Trophoblast cell (in vitro differentiated cells and primary cell): Measurements from ENCODE around the gene GSTM3.
"Not testable (repeated sequence)": the region's sequence is repeated elsewhere in the genome, so short reads cannot be mapped to it uniquely, and the experiment has no call there.

Experiments used
- DNase-seq, 2 donors: peaks; one replicate each; pipeline ENCODE4 v3.0.0-alpha.2; 2016
- H2AFZ ChIP-seq: 2 replicates; pipeline ENCODE4 v1.6.1; 2013; ENCODE audit warnings: low read length, moderate library complexity, mild to moderate bottlenecking; ENCODE audit not compliant: insufficient read depth, poor library complexity
- H2AK5ac ChIP-seq: 2 replicates; pipeline ENCODE4 v1.6.1; 2013; ENCODE audit warnings: mild to moderate bottlenecking, low read length
- H2BK120ac ChIP-seq: 2 replicates; pipeline ENCODE4 v1.6.1; 2013; ENCODE audit warnings: low read length, mild to moderate bottlenecking, moderate library complexity; ENCODE audit not compliant: insufficient read depth, poor library complexity
- H2BK12ac ChIP-seq: 2 replicates; pipeline ENCODE4 v1.6.1; 2013; ENCODE audit warnings: mild to moderate bottlenecking, low read length, moderate library complexity
- H2BK5ac ChIP-seq: 2 replicates; pipeline ENCODE4 v1.6.1; 2013; ENCODE audit warnings: low read length, low read depth, moderate library complexity, mild to moderate bottlenecking; ENCODE audit not compliant: poor library complexity
- H3K14ac ChIP-seq: 2 replicates; pipeline ENCODE4 v1.6.1; 2013; ENCODE audit warnings: mild to moderate bottlenecking, low read length
- H3K18ac ChIP-seq: 2 replicates; pipeline ENCODE4 v1.6.1; 2013; ENCODE audit warnings: mild to moderate bottlenecking, low read length
- H3K23ac ChIP-seq: 2 replicates; pipeline ENCODE4 v1.6.1; 2013; ENCODE audit warnings: low read length
- H3K27ac ChIP-seq: 2 replicates; pipeline ENCODE4 v1.5.1; 2013; ENCODE audit warnings: low read depth, mild to moderate bottlenecking, inconsistent platforms, low read length, moderate library complexity
- H3K27me3 ChIP-seq: 2 replicates; pipeline ENCODE4 v1.6.1; 2013; ENCODE audit warnings: inconsistent platforms, mild to moderate bottlenecking, low read length, moderate library complexity; ENCODE audit not compliant: insufficient read depth
- H3K36me3 ChIP-seq, 2 experiments: 1 replicate in 1 of 2; 2 replicates in 1 of 2; pipeline ENCODE4 v1.6.1; 2013; ENCODE audit warnings: low read length in 2 of 2, mild to moderate bottlenecking in 2 of 2, moderate library complexity in 1 of 2; ENCODE audit not compliant: insufficient read depth in 2 of 2, control insufficient read depth in 1 of 2
- H3K4ac ChIP-seq: 2 replicates; pipeline ENCODE4 v1.6.1; 2013; ENCODE audit warnings: low read depth, mild to moderate bottlenecking, low read length, moderate library complexity
- H3K4me1 ChIP-seq, 2 experiments: 1 replicate in 1 of 2; 2 replicates in 1 of 2; pipeline ENCODE4 v1.6.1; 2013; ENCODE audit warnings: low read length in 2 of 2, mild to moderate bottlenecking in 2 of 2, moderate library complexity in 1 of 2; ENCODE audit not compliant: insufficient read depth in 2 of 2, control insufficient read depth in 1 of 2
- H3K4me2 ChIP-seq: 2 replicates; pipeline ENCODE4 v1.6.1; 2013; ENCODE audit warnings: inconsistent platforms, mild to moderate bottlenecking, low read length, moderate library complexity
- H3K4me3 ChIP-seq: 2 replicates; pipeline ENCODE4 v1.5.1; 2013; ENCODE audit warnings: mild to moderate bottlenecking, low read depth, low read length, inconsistent platforms
- H3K79me1 ChIP-seq: one replicate; pipeline ENCODE4 v1.6.1; 2013; ENCODE audit warnings: low read length
- H3K79me2 ChIP-seq: 2 replicates; pipeline ENCODE4 v1.6.1; 2013; ENCODE audit warnings: low read length, mild to moderate bottlenecking; ENCODE audit not compliant: control insufficient read depth, insufficient read depth, poor library complexity
- H3K9ac ChIP-seq: 2 replicates; pipeline ENCODE4 v1.6.1; 2013; ENCODE audit warnings: mild to moderate bottlenecking, low read length
- H3K9me3 ChIP-seq: 2 replicates; pipeline ENCODE4 v1.6.1; 2013; ENCODE audit warnings: low read depth, mild to moderate bottlenecking, control low read depth, inconsistent platforms, low read length; ENCODE audit not compliant: insufficient read depth
- H4K12ac ChIP-seq: 2 replicates; pipeline ENCODE4 v1.6.1; 2013; ENCODE audit warnings: low read depth, mild to moderate bottlenecking, low read length, moderate library complexity
- H4K8ac ChIP-seq: 2 replicates; pipeline ENCODE4 v1.6.1; 2013; ENCODE audit warnings: low read depth, mild to moderate bottlenecking, low read length, moderate library complexity
- H4K91ac ChIP-seq: one replicate; pipeline ENCODE4 v1.6.1; 2013; ENCODE audit warnings: low read depth, mild to moderate bottlenecking, low read length, moderate library complexity
- WGBS: extraction: QIAGEN DNeasy Blood & Tissue Kit; methylation state at CpG from one replicate; pipeline ENCODE4 v1.1.7; 2013; ENCODE audit warnings: missing lambda C conversion rate; ENCODE audit not compliant: insufficient read length, insufficient coverage; ENCODE audit errors: extremely low coverage; 5-methylcytosine and 5-hydroxymethylcytosine counted together

The GSTM3 gene

DNA sequence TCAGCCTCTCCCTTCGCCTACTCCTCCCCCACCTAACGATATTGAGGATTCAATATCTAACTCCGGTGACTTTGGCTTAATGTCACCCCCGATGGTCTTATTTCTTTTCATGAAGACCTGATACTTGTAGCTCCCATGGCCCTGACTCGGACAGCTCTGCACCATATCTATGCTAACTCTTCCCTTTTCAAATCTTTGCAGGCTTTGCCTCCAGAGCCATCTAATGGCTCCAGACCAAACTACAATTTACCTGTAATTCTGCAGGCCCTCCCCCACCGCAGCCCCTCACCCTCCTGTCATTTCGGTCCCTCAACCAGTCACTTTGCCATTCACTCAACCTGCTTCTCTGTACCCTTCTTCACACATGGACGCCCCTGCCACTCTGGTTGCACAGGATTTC, 36.7 kb downstream of the GSTM3 start:
- WGBS, result no CpG with 5 or more reads among the region's 8 CpGs
- DNase-seq, result no peak
- H4K8ac ChIP-seq, result no peak overlapping the region
- H2BK12ac ChIP-seq, result no peak overlapping the region
- no peak overlapping the region for H3K14ac ChIP-seq
- no peak overlapping the region for H3K4me3 ChIP-seq
- no peak overlapping the region for H3K18ac ChIP-seq
- peaks cover 6% of the 10 kb centered on the region for H3K9me3 ChIP-seq
- H3K23ac ChIP-seq, result no peak overlapping the region
- no peak overlapping the region for H2BK120ac ChIP-seq
- H3K9ac ChIP-seq, result no peak overlapping the region
- H4K12ac ChIP-seq, result no peak overlapping the region
- H3K4me2 ChIP-seq, result no peak overlapping the region
- H3K79me1 ChIP-seq, result no peaks in the 10 kb centered on the region
- no peak overlapping the region for H3K27ac ChIP-seq
- H3K27me3 ChIP-seq, result no peaks in the 10 kb centered on the region
- H3K4ac ChIP-seq, result no peak overlapping the region
- H4K91ac ChIP-seq, result no peak overlapping the region
- no peaks in the 10 kb centered on the region for H3K4me1 ChIP-seq
- no peak overlapping the region for H2AK5ac ChIP-seq
- H3K79me2 ChIP-seq, result no peaks in the 10 kb centered on the region
- H3K36me3 ChIP-seq, result no peaks in the 10 kb centered on the region
- no peak overlapping the region for H2AFZ ChIP-seq
- H2BK5ac ChIP-seq, result no peak overlapping the region

DNA sequence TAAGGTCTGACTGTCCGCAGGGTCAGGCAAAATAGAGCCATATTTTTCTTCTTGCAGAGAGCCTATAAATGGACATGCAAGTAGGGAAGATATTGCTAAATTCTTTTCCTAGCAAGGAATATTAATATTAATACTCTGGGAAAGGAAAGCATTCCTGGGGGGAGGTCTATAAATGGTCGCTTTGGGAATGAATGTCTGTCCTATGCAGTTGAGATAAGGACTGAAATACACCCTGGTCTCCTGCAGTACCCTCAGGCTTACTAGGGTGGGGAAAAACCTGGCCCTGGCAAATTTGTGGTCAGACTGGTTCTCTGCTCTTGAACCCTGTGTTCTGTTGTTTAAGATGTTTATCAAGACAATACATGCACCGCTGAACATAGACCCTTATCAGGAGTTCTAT, 37.9 kb downstream of the GSTM3 start:
- not testable (repeated sequence) for H3K9ac ChIP-seq, H3K79me1 ChIP-seq, H4K12ac ChIP-seq, H3K18ac ChIP-seq, H2AK5ac ChIP-seq, H3K4me1 ChIP-seq, H3K4me2 ChIP-seq, H3K36me3 ChIP-seq, H3K4me3 ChIP-seq, H4K91ac ChIP-seq, H2BK5ac ChIP-seq, H3K27me3 ChIP-seq, H3K23ac ChIP-seq, H2BK12ac ChIP-seq, H3K79me2 ChIP-seq, H3K4ac ChIP-seq, DNase-seq, H4K8ac ChIP-seq, H2BK120ac ChIP-seq, H3K9me3 ChIP-seq, H2AFZ ChIP-seq, H3K14ac ChIP-seq, H3K27ac ChIP-seq
- no CpG with 5 or more reads among the region's 3 CpGs for WGBS

- H3K9ac ChIP-seq, H4K91ac ChIP-seq, H2BK12ac ChIP-seq, H2BK5ac ChIP-seq, H3K27me3 ChIP-seq, H2AK5ac ChIP-seq, H3K36me3 ChIP-seq, H3K9me3 ChIP-seq, H4K12ac ChIP-seq, H2AFZ ChIP-seq, DNase-seq, H3K4me1 ChIP-seq, H3K23ac ChIP-seq, H3K4me3 ChIP-seq, H3K4ac ChIP-seq, H3K18ac ChIP-seq, H2BK120ac ChIP-seq, H3K4me2 ChIP-seq, H4K8ac ChIP-seq, H3K79me2 ChIP-seq, H3K27ac ChIP-seq, H3K79me1 ChIP-seq, H3K14ac ChIP-seq: not testable (repeated sequence)
- WGBS, result no CpG with 5 or more reads among the region's 4 CpGs
Observed at GRCh38 chr1:109697861-109698260, 43.0 kb downstream of the GSTM3 start.

DNA sequence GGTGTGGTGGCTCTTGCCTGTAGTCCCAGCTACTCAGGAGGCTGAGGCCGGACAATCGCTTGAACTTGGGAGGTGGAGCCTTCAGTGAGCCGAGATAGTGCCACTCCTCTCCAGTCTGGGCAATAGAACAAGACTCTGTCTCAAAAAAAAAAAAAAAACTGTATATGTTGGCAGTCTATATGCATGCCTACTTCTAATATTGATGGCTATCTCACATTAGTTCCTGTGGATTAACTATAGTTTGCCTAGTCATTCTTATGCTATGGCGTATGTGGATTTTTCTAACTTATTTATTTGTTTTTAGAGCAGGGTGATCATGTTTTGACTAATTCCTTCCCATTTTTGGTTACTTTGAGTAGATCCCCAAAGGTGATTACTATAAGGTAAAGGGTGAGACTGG, 43.8 kb downstream of the GSTM3 start:
- no peak overlapping the region for H3K4me3 ChIP-seq
- no peaks in the 10 kb centered on the region for H3K79me1 ChIP-seq
- no peaks in the 10 kb centered on the region for H3K9me3 ChIP-seq
- H3K36me3 ChIP-seq, result no peaks in the 10 kb centered on the region
- no peak overlapping the region for H4K8ac ChIP-seq
- no peak overlapping the region for H3K4me2 ChIP-seq
- no peak overlapping the region for H2AFZ ChIP-seq
- no peak overlapping the region for H3K18ac ChIP-seq
- no peak overlapping the region for H2AK5ac ChIP-seq
- H3K4ac ChIP-seq, result no peak overlapping the region
- H3K14ac ChIP-seq, result no peak overlapping the region
- no peaks in the 10 kb centered on the region for H3K4me1 ChIP-seq
- no peak overlapping the region for H3K23ac ChIP-seq
- no peak overlapping the region for H4K12ac ChIP-seq
- H3K9ac ChIP-seq, result no peak overlapping the region
- H3K27ac ChIP-seq, result no peak overlapping the region
- WGBS, result no CpG with 5 or more reads among the region's 4 CpGs
- H3K79me2 ChIP-seq, result no peaks in the 10 kb centered on the region
- H2BK12ac ChIP-seq, result no peak overlapping the region
- H4K91ac ChIP-seq, result no peak overlapping the region
- no peak overlapping the region for H2BK120ac ChIP-seq
- H3K27me3 ChIP-seq, result no peaks in the 10 kb centered on the region
- no peak for DNase-seq
- H2BK5ac ChIP-seq, result no peak overlapping the region
